NT2/D1 (cell line): ENCODE measurements around the gene ANKRD65.
"Not testable (repeated sequence)": the region's sequence is repeated elsewhere in the genome, so short reads cannot be mapped to it uniquely, and the experiment has no call there.

Experiments used
- SUZ12 ChIP-seq: IDR thresholded peaks from 2 replicates; pipeline ENCODE4 v1.6.1; 2011; ENCODE audit not compliant: insufficient read length, insufficient read depth; ENCODE audit errors: extremely low read depth
- YY1 ChIP-seq: IDR thresholded peaks from 2 replicates; pipeline ENCODE4 v1.6.1; 2011; ENCODE audit not compliant: insufficient read length, insufficient read depth
- ZNF274 ChIP-seq: IDR thresholded peaks from 2 replicates; pipeline ENCODE4 v1.6.1; 2011; ENCODE audit warnings: mild to moderate bottlenecking, low read depth, low read length

DNA sequence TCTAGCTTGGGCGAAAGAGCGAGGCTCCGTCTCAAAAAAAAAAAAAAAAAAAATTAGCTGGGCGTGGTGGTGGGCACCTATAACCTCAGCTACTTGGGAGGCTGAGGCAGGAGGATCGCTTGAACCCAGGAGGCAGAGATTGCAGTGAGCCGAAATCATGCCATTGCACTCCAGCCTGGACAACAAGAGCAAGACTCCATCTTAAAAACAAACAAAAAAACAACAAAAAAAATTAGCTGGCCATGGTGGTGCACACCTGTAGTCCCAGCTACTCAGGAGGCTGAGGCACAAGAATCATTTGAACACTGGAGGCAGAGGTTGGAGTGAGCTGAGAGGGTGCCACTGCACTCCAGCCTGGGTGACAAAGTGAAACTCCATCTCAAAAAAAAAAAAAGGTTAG lies 7.9 kb upstream of the ANKRD65 start:
- not testable (repeated sequence) for TF ChIP-seq ZNF274, SUZ12, YY1
